ENCODE results near the gene TPO. TPM values are rescaled to one million over a fixed set of nuclear protein-coding genes. Genes with fewer than 3 reads are reported as not detected.

TPO gene
- total RNA-seq, 2 experiments from 2014 or later: not detected

GRCh38 chr2:1461507-1462390 is 48.5 kb downstream of the TPO start:
- CTCF ChIA-PET: no interaction called here
- Mint-ChIP-seq H3K27me3 (ENCODE audit: low read depth) (no peaks in the 10 kb centered on the region), H3K27ac (no peak overlapping the region), H3K4me3 (no peak overlapping the region), H3K36me3 (ENCODE audit: low read depth) (no peaks in the 10 kb centered on the region), H3K9me3 (no peaks in the 10 kb centered on the region), H3K4me1 (ENCODE audit: low read depth) (peaks cover 3% of the 10 kb centered on the region)
- no peak for DNase-seq
- intact Hi-C loops (cut with micrococcal nuclease): no loop called here

- H3K4me1 Mint-ChIP-seq (ENCODE audit: low read depth): peaks cover 4% of the 10 kb centered on the region
- no peaks in the 10 kb centered on the region for H3K27me3 Mint-ChIP-seq (ENCODE audit: low read depth)
- no peak for DNase-seq
- no peaks in the 10 kb centered on the region for H3K9me3 Mint-ChIP-seq
- no peak overlapping the region for H3K27ac Mint-ChIP-seq
- CTCF ChIA-PET: no interaction called here
- H3K36me3 Mint-ChIP-seq (ENCODE audit: low read depth): no peaks in the 10 kb centered on the region
- no peak overlapping the region for H3K4me3 Mint-ChIP-seq
- intact Hi-C loops (cut with micrococcal nuclease): no loop called here
These were observed 49.7 kb downstream of the TPO start for GRCh38 chr2:1462994-1463393.

- DNase-seq: no peak
- CTCF ChIA-PET: no interaction called here
- Mint-ChIP-seq H3K27ac (no peak overlapping the region), H3K36me3 (ENCODE audit: low read depth) (peaks cover 2% of the 10 kb centered on the region), H3K9me3 (peaks cover 1% of the 10 kb centered on the region), H3K4me3 (no peak overlapping the region), H3K4me1 (ENCODE audit: low read depth) (no peaks in the 10 kb centered on the region), H3K27me3 (ENCODE audit: low read depth) (no peaks in the 10 kb centered on the region)
- intact Hi-C loops (cut with micrococcal nuclease): no loop called here
These were observed 59.1 kb downstream of the TPO start for GRCh38 chr2:1472350-1472749.

DNA sequence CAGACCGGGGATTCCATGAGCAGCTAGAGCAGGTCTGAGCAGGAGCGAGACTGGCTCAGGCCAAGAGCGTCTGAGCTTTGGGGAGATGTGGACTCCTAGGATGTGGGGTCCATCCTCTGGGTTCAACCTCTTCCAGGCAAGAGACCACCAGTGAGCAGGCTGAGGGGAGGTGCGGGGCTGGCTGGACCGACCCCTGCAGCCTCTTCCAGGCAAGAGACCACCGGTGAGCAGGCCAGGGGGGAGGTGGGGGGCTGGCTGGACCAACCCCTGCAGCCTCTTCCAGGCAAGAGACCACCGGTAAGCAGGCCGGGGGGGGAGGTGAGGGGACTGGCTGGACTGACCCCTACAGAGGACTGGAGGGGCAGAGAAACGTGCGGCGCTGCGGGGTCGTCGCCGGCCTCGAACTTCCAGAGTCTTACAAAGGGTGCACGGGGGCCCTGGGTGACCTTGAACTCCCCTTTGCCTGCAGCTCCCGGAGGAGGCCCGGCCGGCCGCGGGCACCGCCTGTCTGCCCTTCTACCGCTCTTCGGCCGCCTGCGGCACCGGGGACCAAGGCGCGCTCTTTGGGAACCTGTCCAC is 63.4 kb downstream of the TPO start:
- CTCF ChIA-PET: no interaction called here
- intact Hi-C loops (cut with micrococcal nuclease): no loop called here
- Mint-ChIP-seq H3K9me3 (no peaks in the 10 kb centered on the region), H3K4me1 (ENCODE audit: low read depth) (no peaks in the 10 kb centered on the region), H3K4me3 (no peak overlapping the region), H3K36me3 (ENCODE audit: low read depth) (no peaks in the 10 kb centered on the region), H3K27ac (no peak overlapping the region), H3K27me3 (ENCODE audit: low read depth) (no peaks in the 10 kb centered on the region)
- no peak for DNase-seq

DNA sequence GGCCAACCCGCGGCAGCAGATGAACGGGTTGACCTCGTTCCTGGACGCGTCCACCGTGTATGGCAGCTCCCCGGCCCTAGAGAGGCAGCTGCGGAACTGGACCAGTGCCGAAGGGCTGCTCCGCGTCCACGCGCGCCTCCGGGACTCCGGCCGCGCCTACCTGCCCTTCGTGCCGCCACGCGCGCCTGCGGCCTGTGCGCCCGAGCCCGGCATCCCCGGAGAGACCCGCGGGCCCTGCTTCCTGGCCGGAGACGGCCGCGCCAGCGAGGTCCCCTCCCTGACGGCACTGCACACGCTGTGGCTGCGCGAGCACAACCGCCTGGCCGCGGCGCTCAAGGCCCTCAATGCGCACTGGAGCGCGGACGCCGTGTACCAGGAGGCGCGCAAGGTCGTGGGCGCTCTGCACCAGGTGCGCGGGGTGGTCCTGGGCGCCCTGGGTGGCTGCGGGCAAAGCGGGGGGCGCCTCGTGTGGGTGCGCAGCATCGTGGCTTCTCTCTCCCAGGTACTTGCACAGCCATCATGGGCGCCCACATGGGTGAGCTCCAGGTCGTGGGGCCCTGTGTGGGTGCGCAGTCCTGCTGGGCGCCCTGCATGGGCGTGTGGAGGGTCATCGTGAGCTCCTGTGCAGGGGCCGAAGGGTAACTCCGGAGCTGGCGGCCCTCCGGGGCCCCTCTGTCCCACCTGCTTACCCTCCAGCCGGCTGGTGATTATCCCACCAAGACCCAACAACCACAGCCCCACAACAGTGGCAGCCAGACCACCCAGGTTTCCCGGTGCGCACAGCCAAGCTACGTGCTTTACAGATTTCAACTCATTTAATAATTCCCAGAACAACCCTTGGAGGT is 64.2 kb downstream of the TPO start:
- H3K27me3 Mint-ChIP-seq (ENCODE audit: low read depth): no peaks in the 10 kb centered on the region
- no peak for DNase-seq
- intact Hi-C loops (cut with micrococcal nuclease): no loop called here
- H3K4me1 Mint-ChIP-seq (ENCODE audit: low read depth): no peaks in the 10 kb centered on the region
- no peak overlapping the region for H3K27ac Mint-ChIP-seq
- H3K4me3 Mint-ChIP-seq: no peak overlapping the region
- CTCF ChIA-PET: no interaction called here
- H3K9me3 Mint-ChIP-seq: no peaks in the 10 kb centered on the region
- no peaks in the 10 kb centered on the region for H3K36me3 Mint-ChIP-seq (ENCODE audit: low read depth)

GRCh38 chr2:1478311-1479305 is 65.3 kb downstream of the TPO start:
- CTCF ChIA-PET: no interaction called here
- Mint-ChIP-seq H3K9me3 (no peaks in the 10 kb centered on the region), H3K27ac (no peak overlapping the region), H3K4me3 (no peak overlapping the region), H3K4me1 (ENCODE audit: low read depth) (peaks cover 3% of the 10 kb centered on the region), H3K27me3 (ENCODE audit: low read depth) (no peaks in the 10 kb centered on the region), H3K36me3 (ENCODE audit: low read depth) (no peaks in the 10 kb centered on the region)
- DNase-seq: no peak
- intact Hi-C loops (cut with micrococcal nuclease): no loop called here

DNA sequence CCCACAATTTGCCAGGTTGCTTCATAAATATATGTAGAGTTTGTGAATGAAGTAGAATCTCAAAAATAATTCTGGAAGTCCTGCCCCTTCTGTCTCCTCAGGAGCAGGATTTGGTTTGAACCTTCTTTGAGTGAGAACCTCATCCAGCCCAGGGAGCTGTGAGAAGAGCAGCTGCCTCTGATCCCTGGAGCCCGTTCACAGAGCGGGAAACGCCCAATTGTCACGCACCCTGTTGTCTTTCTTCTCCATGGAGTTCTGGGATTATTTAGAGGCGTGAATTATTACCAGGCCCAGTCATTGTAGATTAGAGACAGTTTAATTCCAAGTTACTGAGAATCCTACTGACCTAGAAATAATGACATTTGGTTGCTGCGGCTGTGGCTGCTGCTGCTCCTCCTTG is 66.1 kb downstream of the TPO start:
- intact Hi-C loops (cut with micrococcal nuclease): no loop called here
- no peaks in the 10 kb centered on the region for H3K36me3 Mint-ChIP-seq (ENCODE audit: low read depth)
- H3K9me3 Mint-ChIP-seq: no peaks in the 10 kb centered on the region
- no peaks in the 10 kb centered on the region for H3K27me3 Mint-ChIP-seq (ENCODE audit: low read depth)
- DNase-seq: no peak
- peaks cover 3% of the 10 kb centered on the region for H3K4me1 Mint-ChIP-seq (ENCODE audit: low read depth)
- H3K4me3 Mint-ChIP-seq: no peak overlapping the region
- H3K27ac Mint-ChIP-seq: no peak overlapping the region
- CTCF ChIA-PET: no interaction called here

DNA sequence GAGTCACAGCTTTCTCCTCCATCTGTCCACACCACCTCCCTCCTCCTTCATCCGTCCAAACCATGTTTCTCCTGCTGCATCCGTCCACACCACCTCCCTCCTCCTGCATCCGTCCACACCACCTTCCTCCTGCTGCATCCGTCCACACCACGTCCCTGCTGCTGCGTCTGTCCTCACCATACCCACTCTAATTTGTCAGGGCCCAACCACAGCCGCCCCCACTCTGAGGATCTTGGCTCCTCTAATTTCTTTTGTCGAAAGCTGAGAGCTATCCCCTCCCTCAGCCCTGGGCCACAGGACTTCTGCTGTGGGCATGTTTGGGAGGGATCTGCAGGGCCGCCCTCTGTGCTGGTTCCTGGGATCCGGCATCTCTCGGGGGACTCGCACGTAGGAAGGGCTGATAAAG is 67.4 kb downstream of the TPO start:
- Mint-ChIP-seq H3K4me3 (no peak overlapping the region), H3K27me3 (ENCODE audit: low read depth) (no peaks in the 10 kb centered on the region), H3K9me3 (no peaks in the 10 kb centered on the region), H3K4me1 (ENCODE audit: low read depth) (peaks cover 3% of the 10 kb centered on the region), H3K36me3 (ENCODE audit: low read depth) (no peaks in the 10 kb centered on the region), H3K27ac (no peak overlapping the region)
- CTCF ChIA-PET: no interaction called here
- intact Hi-C loops (cut with micrococcal nuclease): no loop called here
- DNase-seq: no peak

- Mint-ChIP-seq H3K4me3 (no peak overlapping the region), H3K27ac (no peak overlapping the region), H3K9me3 (no peaks in the 10 kb centered on the region), H3K4me1 (ENCODE audit: low read depth) (peaks cover 3% of the 10 kb centered on the region), H3K27me3 (ENCODE audit: low read depth) (no peaks in the 10 kb centered on the region), H3K36me3 (ENCODE audit: low read depth) (no peaks in the 10 kb centered on the region)
- DNase-seq: no peak
- intact Hi-C loops (cut with micrococcal nuclease): no loop called here
- CTCF ChIA-PET: no interaction called here
These were observed 68.4 kb downstream of the TPO start for GRCh38 chr2:1481406-1482252.

GRCh38 chr2:1482253-1482675 is 69.0 kb downstream of the TPO start:
- CTCF ChIA-PET: no interaction called here
- intact Hi-C loops (cut with micrococcal nuclease): no loop called here
- peaks cover 3% of the 10 kb centered on the region for H3K4me1 Mint-ChIP-seq (ENCODE audit: low read depth)
- no peak for DNase-seq
- no peak overlapping the region for H3K4me3 Mint-ChIP-seq
- no peaks in the 10 kb centered on the region for H3K27me3 Mint-ChIP-seq (ENCODE audit: low read depth)
- no peak overlapping the region for H3K27ac Mint-ChIP-seq
- H3K36me3 Mint-ChIP-seq (ENCODE audit: low read depth): no peaks in the 10 kb centered on the region
- H3K9me3 Mint-ChIP-seq: no peaks in the 10 kb centered on the region

DNA sequence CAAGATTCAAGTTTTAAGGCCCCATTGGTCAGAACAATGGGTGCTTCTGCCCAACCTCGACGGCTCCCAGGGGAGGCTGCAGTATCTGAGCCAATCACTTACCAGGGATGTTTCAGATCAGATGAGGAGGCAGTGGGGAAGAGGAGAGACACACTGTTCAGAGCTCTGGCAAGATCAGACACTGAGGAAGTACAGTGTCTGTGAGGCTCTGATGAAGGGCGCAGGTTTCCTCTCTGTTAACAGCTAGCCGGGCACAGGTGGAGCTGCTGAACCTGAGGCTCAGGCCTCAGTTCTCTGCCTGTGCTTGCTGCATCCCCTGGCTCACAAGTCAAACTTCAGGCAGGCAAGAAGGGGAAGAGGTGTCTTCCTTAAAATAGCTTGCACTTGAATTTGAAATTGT is 69.7 kb downstream of the TPO start:
- DNase-seq: no peak
- peaks cover 3% of the 10 kb centered on the region for H3K4me1 Mint-ChIP-seq (ENCODE audit: low read depth)
- H3K36me3 Mint-ChIP-seq (ENCODE audit: low read depth): no peaks in the 10 kb centered on the region
- H3K9me3 Mint-ChIP-seq: no peaks in the 10 kb centered on the region
- CTCF ChIA-PET: no interaction called here
- H3K4me3 Mint-ChIP-seq: no peak overlapping the region
- intact Hi-C loops (cut with micrococcal nuclease): no loop called here
- no peak overlapping the region for H3K27ac Mint-ChIP-seq
- H3K27me3 Mint-ChIP-seq (ENCODE audit: low read depth): no peaks in the 10 kb centered on the region

All from activated naive CD4-positive, alpha-beta T cell treated with anti-CD3 and anti-CD28 coated beads for 36 hours (primary cell).